ENCODE measurements around the gene TICAM1.

The TICAM1 gene

DNA sequence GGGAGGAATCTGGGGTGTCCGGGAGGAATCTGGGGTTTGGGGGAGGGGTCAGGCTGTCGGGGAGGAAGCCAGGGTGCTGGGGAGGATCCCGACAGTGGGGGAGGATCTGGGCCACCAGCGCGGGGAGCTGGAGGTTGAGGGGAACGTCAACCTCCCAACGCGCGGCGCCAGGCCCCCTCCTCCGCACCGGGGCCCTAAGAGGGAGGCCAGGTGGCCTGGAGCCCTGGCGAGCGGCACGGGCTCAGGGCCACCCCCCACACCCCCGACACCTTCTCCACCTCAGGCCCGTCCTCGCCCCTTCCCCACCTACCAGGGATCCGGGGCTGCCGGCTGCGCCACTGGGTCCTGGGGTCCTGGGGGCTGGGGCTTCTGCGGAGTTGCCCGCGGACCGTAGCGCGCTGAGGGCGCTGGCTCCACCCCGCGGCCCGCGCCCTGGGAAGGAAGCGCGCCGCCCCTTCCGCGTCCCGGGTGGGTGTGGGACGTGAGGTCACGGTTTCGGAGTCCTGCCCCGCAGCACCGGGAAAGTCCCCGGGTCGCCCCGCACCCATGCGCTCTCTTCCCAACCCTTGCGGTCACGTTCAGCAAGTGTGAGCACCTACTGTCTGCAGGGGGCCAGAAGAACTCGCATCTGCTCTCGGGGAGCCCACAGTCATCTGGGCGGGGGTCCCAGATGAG lies at the start of gene TICAM1:
Gene TICAM1, minus strand, starts transcription at position 409 of the 675 bp plus-strand sequence. CDS start 13,335 bp downstream, outside the sequence.
- peak within 1 kb of the TSS; percentile 87 for H3K9ac ChIP-seq (ENCODE audit: insufficient read length, low read depth)
- no peaks in the 10 kb centered on the region for H3K9me3 ChIP-seq (ENCODE audit: insufficient read depth, low read length)
- peaks cover 6% of the 10 kb centered on the region for H3K4me1 ChIP-seq (ENCODE audit: insufficient read depth, insufficient read length)
- TF ChIP-seq YY1 (IDR thresholded peaks at IDR 0.05; ENCODE audit: insufficient read depth, insufficient read length) (no peak), ZNF274 (IDR thresholded peaks at IDR 0.05; ENCODE audit: low read depth, low read length) (no peak), SUZ12 (IDR thresholded peaks at IDR 0.05; ENCODE audit: extremely low read depth, insufficient read depth, insufficient read length) (no peak)
- DNase-seq (ENCODE audit: low read depth, low spot score), result no peak
- peaks cover 13% of the 10 kb centered on the region for H3K27me3 ChIP-seq (ENCODE audit: insufficient read depth, insufficient read length)
- peak within 1 kb of the TSS; percentile 61 for H3K4me3 ChIP-seq (ENCODE audit: insufficient read length, low read depth)
- peaks cover 2% of the 10 kb centered on the region for H3K36me3 ChIP-seq (ENCODE audit: insufficient read depth, insufficient read length, low read length)

DNA sequence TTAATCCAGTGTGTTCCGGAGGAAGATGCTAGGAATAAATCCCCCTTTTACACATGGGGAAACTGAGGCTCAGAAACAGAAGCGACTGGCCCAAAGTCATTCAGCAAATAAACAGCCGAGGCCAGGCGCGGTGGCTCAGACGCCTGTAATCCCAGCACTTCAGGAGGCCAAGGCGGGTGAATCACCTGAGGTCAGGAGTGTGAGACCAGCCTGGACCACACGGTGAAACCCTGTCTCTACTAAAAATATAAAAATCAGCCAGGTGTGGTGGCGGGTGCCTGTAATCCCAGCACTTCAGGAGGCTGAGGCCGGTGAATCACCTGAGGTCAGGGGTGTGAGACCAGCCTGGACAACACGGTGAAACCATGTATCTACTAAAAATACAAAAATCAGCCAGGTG lies 47.5 kb upstream of the TICAM1 start:
- Histone ChIP-seq H3K4me1 (ENCODE audit: insufficient read depth, insufficient read length) (peaks cover 15% of the 10 kb centered on the region), H3K9ac (ENCODE audit: insufficient read length, low read depth) (no peak overlapping the region), H3K27me3 (ENCODE audit: insufficient read depth, insufficient read length) (no peaks in the 10 kb centered on the region), H3K36me3 (ENCODE audit: insufficient read depth, insufficient read length, low read length) (no peaks in the 10 kb centered on the region), H3K4me3 (ENCODE audit: insufficient read length, low read depth) (no peak overlapping the region), H3K9me3 (ENCODE audit: insufficient read depth, low read length) (no peaks in the 10 kb centered on the region)
- DNase-seq (ENCODE audit: low read depth, low spot score), result no peak
- TF ChIP-seq ZNF274 (IDR thresholded peaks at IDR 0.05; ENCODE audit: low read depth, low read length), result no peak
- TF ChIP-seq SUZ12 (IDR thresholded peaks at IDR 0.05; ENCODE audit: extremely low read depth, insufficient read depth, insufficient read length), result no peak
- no peak for TF ChIP-seq YY1 (IDR thresholded peaks at IDR 0.05; ENCODE audit: insufficient read depth, insufficient read length)

DNA sequence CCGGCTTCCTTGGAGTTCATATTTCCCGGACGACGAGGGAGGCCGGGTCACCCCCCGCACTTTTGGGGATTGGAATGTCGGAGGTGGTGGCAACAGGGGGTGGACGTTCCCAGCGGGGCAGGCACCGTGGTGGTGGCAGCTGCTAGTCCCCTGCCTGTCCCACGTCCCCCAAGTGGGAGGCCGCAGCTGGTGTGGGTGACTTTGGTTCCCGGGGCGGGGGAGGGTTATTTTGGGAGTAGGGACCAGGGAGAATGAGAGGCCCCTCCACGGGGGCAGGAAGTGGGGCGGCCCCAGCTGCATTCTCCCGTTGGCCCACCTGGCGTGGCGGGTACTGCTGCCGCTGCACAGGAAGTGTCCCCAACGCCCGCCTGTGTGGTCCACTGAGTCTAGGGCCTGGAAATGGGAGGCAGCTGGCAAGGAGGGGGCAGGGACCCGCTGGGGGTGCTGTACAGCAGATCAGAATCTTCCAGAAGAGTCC lies 47.0 kb upstream of the TICAM1 start:
- TF ChIP-seq ZNF274 (IDR thresholded peaks at IDR 0.05; ENCODE audit: low read depth, low read length) (no peak), SUZ12 (IDR thresholded peaks at IDR 0.05; ENCODE audit: extremely low read depth, insufficient read depth, insufficient read length) (no peak), YY1 (IDR thresholded peaks at IDR 0.05; ENCODE audit: insufficient read depth, insufficient read length) (no peak)
- no peak overlapping the region for H3K4me3 ChIP-seq (ENCODE audit: insufficient read length, low read depth)
- H3K4me1 ChIP-seq (ENCODE audit: insufficient read depth, insufficient read length), result peaks cover 15% of the 10 kb centered on the region
- no peaks in the 10 kb centered on the region for H3K36me3 ChIP-seq (ENCODE audit: insufficient read depth, insufficient read length, low read length)
- no peak for DNase-seq (ENCODE audit: low read depth, low spot score)
- no peak overlapping the region for H3K9ac ChIP-seq (ENCODE audit: insufficient read length, low read depth)
- no peaks in the 10 kb centered on the region for H3K27me3 ChIP-seq (ENCODE audit: insufficient read depth, insufficient read length)
- no peaks in the 10 kb centered on the region for H3K9me3 ChIP-seq (ENCODE audit: insufficient read depth, low read length)

DNA sequence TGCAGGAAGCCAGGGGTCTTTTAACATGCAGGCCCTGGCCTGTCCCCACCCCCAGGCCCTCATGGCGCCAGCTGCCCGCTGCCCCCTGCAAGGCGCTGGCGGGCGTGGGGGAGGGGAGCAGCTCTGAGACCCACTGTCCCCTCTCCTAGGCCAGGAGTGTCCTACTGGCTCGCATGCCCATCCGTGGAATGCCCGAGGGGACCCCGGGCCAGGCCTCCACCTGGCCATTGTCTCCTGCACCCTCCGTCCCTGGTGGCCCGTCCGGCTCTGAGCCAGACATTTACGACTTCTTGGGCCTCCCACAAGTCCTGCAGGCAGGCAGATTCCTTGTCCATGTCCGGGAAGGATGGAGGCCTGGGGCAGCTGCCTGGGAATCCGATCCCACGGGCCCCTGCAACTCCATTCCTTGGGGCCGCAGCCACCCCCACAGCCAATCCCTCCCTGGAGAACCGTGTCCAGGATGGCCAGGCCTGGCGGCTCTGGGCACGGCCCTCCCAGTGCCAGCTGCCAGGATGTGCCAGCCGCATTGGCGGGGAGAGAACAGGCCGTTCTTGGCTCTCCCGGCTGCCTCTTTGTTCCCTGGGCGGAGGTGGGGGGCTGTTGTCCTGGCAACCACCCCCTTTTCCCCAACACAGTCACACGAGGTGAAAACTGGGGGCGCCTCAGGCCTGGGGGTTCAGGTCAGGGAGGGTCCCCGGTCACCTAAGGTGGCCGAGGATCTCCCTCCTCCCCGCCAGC lies 46.4 kb upstream of the TICAM1 start:
- no peaks in the 10 kb centered on the region for H3K9me3 ChIP-seq (ENCODE audit: insufficient read depth, low read length)
- no peak overlapping the region for H3K9ac ChIP-seq (ENCODE audit: insufficient read length, low read depth)
- no peak overlapping the region for H3K4me3 ChIP-seq (ENCODE audit: insufficient read length, low read depth)
- TF ChIP-seq SUZ12 (IDR thresholded peaks at IDR 0.05; ENCODE audit: extremely low read depth, insufficient read depth, insufficient read length), result no peak
- no peak for TF ChIP-seq ZNF274 (IDR thresholded peaks at IDR 0.05; ENCODE audit: low read depth, low read length)
- no peak for TF ChIP-seq YY1 (IDR thresholded peaks at IDR 0.05; ENCODE audit: insufficient read depth, insufficient read length)
- H3K36me3 ChIP-seq (ENCODE audit: insufficient read depth, insufficient read length, low read length), result no peaks in the 10 kb centered on the region
- peaks cover 15% of the 10 kb centered on the region for H3K4me1 ChIP-seq (ENCODE audit: insufficient read depth, insufficient read length)
- DNase-seq (ENCODE audit: low read depth, low spot score), result no peak
- H3K27me3 ChIP-seq (ENCODE audit: insufficient read depth, insufficient read length), result no peaks in the 10 kb centered on the region

DNA sequence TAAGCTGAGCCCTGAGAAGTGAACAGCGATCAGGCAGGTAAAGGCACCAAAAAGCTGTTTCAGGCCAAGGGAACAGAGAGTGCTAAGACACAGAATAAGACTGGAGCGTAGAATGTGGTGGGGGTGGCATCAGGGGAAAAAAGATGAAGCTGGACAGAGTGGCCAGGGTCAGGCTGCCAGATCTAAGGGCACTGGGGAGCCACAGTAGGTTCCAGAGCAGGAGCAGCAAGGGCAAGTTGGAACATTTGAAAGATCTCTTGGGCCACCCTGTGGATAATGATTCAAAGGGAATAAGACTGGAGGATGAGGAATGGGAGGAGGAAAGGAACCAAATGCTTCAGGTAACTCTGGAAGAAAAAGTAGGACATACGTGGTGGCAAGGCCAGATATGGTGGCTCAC lies 42.4 kb upstream of the TICAM1 start:
- no peak overlapping the region for H3K9ac ChIP-seq (ENCODE audit: insufficient read length, low read depth)
- no peaks in the 10 kb centered on the region for H3K9me3 ChIP-seq (ENCODE audit: insufficient read depth, low read length)
- H3K27me3 ChIP-seq (ENCODE audit: insufficient read depth, insufficient read length), result no peaks in the 10 kb centered on the region
- no peaks in the 10 kb centered on the region for H3K36me3 ChIP-seq (ENCODE audit: insufficient read depth, insufficient read length, low read length)
- no peak overlapping the region for H3K4me3 ChIP-seq (ENCODE audit: insufficient read length, low read depth)
- TF ChIP-seq YY1 (IDR thresholded peaks at IDR 0.05; ENCODE audit: insufficient read depth, insufficient read length) (no peak), SUZ12 (IDR thresholded peaks at IDR 0.05; ENCODE audit: extremely low read depth, insufficient read depth, insufficient read length) (no peak), ZNF274 (IDR thresholded peaks at IDR 0.05; ENCODE audit: low read depth, low read length) (no peak)
- DNase-seq (ENCODE audit: low read depth, low spot score), result no peak
- peaks cover 18% of the 10 kb centered on the region for H3K4me1 ChIP-seq (ENCODE audit: insufficient read depth, insufficient read length)

DNA sequence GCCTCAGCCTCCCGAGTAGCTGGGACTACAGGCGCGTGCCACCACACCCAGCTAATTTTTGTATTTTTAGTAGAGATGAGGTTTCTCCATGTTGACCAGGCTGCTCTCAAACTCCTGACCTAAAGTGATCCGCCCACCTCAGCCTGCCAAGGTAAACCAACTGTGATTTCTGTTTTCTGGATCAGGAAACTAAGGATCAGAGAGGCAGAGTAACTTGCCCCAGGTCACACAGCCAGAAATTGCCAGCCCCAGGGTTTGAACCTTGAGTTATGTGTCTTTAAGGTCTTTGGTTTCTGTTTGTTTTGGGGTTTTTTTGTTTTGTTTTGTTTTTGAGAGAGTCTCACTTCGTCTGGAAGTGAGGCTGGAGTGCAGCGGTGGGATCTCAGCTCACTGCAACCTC lies 40.2 kb upstream of the TICAM1 start:
- peaks cover 5% of the 10 kb centered on the region for H3K4me1 ChIP-seq (ENCODE audit: insufficient read depth, insufficient read length)
- no peaks in the 10 kb centered on the region for H3K36me3 ChIP-seq (ENCODE audit: insufficient read depth, insufficient read length, low read length)
- no peak overlapping the region for H3K4me3 ChIP-seq (ENCODE audit: insufficient read length, low read depth)
- DNase-seq (ENCODE audit: low read depth, low spot score), result no peak
- H3K9me3 ChIP-seq (ENCODE audit: insufficient read depth, low read length), result no peaks in the 10 kb centered on the region
- no peak overlapping the region for H3K9ac ChIP-seq (ENCODE audit: insufficient read length, low read depth)
- no peaks in the 10 kb centered on the region for H3K27me3 ChIP-seq (ENCODE audit: insufficient read depth, insufficient read length)
- TF ChIP-seq SUZ12 (IDR thresholded peaks at IDR 0.05; ENCODE audit: extremely low read depth, insufficient read depth, insufficient read length) (no peak), ZNF274 (IDR thresholded peaks at IDR 0.05; ENCODE audit: low read depth, low read length) (no peak), YY1 (IDR thresholded peaks at IDR 0.05; ENCODE audit: insufficient read depth, insufficient read length) (no peak)

DNA sequence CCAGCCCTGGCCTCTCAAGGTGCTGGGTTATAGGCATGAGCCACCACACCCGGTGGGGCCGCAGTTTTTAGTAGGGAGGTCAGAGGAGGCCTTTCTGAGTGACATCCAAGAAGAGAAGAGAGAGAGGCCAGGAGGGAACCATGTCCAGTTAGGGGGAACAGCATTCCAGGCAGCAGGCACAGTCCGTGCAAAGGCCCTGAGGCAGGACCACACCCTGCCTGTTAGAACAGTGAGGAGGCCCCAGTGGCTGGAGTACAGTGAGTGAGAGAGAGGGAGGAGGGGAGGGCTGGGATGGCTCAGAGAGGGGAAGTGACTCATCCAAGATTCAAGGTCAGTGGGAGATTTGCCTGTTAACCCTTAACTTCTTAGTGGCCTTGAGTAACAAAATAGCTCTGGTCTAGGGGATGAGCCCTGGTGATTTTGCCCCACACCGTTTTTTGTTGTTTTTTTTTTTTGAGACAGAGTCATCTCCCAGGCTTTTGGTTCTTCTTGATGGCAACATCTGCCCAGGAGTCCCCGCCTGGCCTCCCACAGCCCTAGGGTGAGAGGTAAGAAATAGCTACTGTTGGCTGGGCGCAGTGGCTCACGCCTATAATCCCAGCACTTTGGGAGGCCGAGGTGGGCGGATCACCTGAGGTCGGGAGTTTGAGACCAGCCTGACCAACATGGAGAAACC lies 38.7 kb upstream of the TICAM1 start:
- Histone ChIP-seq H3K9ac (ENCODE audit: insufficient read length, low read depth) (no peak overlapping the region), H3K4me3 (ENCODE audit: insufficient read length, low read depth) (no peak overlapping the region), H3K4me1 (ENCODE audit: insufficient read depth, insufficient read length) (peaks cover 7% of the 10 kb centered on the region), H3K9me3 (ENCODE audit: insufficient read depth, low read length) (no peaks in the 10 kb centered on the region), H3K36me3 (ENCODE audit: insufficient read depth, insufficient read length, low read length) (peaks cover 8% of the 10 kb centered on the region), H3K27me3 (ENCODE audit: insufficient read depth, insufficient read length) (no peaks in the 10 kb centered on the region)
- TF ChIP-seq YY1 (IDR thresholded peaks at IDR 0.05; ENCODE audit: insufficient read depth, insufficient read length) (no peak), SUZ12 (IDR thresholded peaks at IDR 0.05; ENCODE audit: extremely low read depth, insufficient read depth, insufficient read length) (no peak), ZNF274 (IDR thresholded peaks at IDR 0.05; ENCODE audit: low read depth, low read length) (no peak)
- DNase-seq (ENCODE audit: low read depth, low spot score), result peak; percentile 74

Measured in NT2/D1 (cell line).